ENCODE data around the gene NDUFS8.
"Not testable (repeated sequence)": the region's sequence is repeated elsewhere in the genome, so short reads cannot be mapped to it uniquely, and the experiment has no call there.

Gene NDUFS8

GRCh38 chr11:68030318-68031143, at the start of gene NDUFS8:
TSS of gene NDUFS8 (plus strand) at chr11:68030681. CDS start at chr11:68032152, 1,471 bp downstream.
- DNase-seq (ENCODE audit: low read depth), result peak; percentile 99

GRCh38 chr11:67981226-67981625, 49.3 kb upstream of the NDUFS8 start:
- DNase-seq (ENCODE audit: low read depth), result not testable (repeated sequence)

- DNase-seq (ENCODE audit: low read depth), result not testable (repeated sequence)
Measured at GRCh38 chr11:67982255-67982857, 48.1 kb upstream of the NDUFS8 start.

- no peak for DNase-seq (ENCODE audit: low read depth)
Measured at GRCh38 chr11:67983951-67984350, 46.5 kb upstream of the NDUFS8 start.

- not testable (repeated sequence) for DNase-seq (ENCODE audit: low read depth)
Measured at GRCh38 chr11:67985302-67985701, 45.2 kb upstream of the NDUFS8 start.

GRCh38 chr11:67990546-67991346, 39.7 kb upstream of the NDUFS8 start:
- DNase-seq (ENCODE audit: low read depth), result not testable (repeated sequence)

- DNase-seq (ENCODE audit: low read depth), result not testable (repeated sequence)
Measured at GRCh38 chr11:67991347-67992121, 38.9 kb upstream of the NDUFS8 start.

- not testable (repeated sequence) for DNase-seq (ENCODE audit: low read depth)
Measured at GRCh38 chr11:67993821-67994220, 36.7 kb upstream of the NDUFS8 start.

GRCh38 chr11:67994387-67994786, 36.1 kb upstream of the NDUFS8 start:
- not testable (repeated sequence) for DNase-seq (ENCODE audit: low read depth)

- DNase-seq (ENCODE audit: low read depth), result not testable (repeated sequence)
Measured at GRCh38 chr11:67995129-67995528, 35.4 kb upstream of the NDUFS8 start.

GRCh38 chr11:67995579-67995978, 34.9 kb upstream of the NDUFS8 start:
- not testable (repeated sequence) for DNase-seq (ENCODE audit: low read depth)

- no peak for DNase-seq (ENCODE audit: low read depth)
Measured at GRCh38 chr11:67996051-67996450, 34.4 kb upstream of the NDUFS8 start.

- DNase-seq (ENCODE audit: low read depth), result no peak
Measured at GRCh38 chr11:67996622-67997474, 33.6 kb upstream of the NDUFS8 start.

- no peak for DNase-seq (ENCODE audit: low read depth)
Measured at GRCh38 chr11:67997475-67997921, 33.0 kb upstream of the NDUFS8 start.

- DNase-seq (ENCODE audit: low read depth), result no peak
Measured at GRCh38 chr11:67998150-67999045, 32.1 kb upstream of the NDUFS8 start.

GRCh38 chr11:67999201-67999629, 31.3 kb upstream of the NDUFS8 start:
- no peak for DNase-seq (ENCODE audit: low read depth)

- no peak for DNase-seq (ENCODE audit: low read depth)
Measured at GRCh38 chr11:67999704-68000103, 30.8 kb upstream of the NDUFS8 start.

GRCh38 chr11:68002575-68002937, 27.9 kb upstream of the NDUFS8 start:
- DNase-seq (ENCODE audit: low read depth), result no peak
